ENCODE results near the gene SLC24A3.
"Not testable (repeated sequence)": the region's sequence is repeated elsewhere in the genome, so short reads cannot be mapped to it uniquely, and the experiment has no call there.

SLC24A3 gene

DNA sequence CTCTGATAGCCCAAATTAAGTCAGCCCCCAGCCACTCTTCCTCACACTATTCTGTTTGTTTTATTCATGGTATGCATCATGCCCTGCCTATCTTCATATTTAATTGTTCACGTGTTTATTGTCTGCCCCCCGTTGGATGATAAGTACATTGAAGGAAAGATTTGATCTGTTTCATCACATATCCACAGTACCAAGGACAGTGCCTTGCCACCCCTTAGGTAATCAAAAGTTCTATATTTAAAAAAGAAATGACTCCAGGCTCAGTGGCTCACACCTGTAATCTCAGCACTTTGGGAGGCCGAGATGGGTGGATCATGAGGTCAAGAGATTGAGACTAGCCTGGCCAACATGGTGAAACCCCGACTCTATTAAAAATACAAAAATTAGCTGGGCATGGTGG lies 535.5 kb downstream of the SLC24A3 start:
- no peak for DNase-seq (ENCODE audit: low spot score)

DNA sequence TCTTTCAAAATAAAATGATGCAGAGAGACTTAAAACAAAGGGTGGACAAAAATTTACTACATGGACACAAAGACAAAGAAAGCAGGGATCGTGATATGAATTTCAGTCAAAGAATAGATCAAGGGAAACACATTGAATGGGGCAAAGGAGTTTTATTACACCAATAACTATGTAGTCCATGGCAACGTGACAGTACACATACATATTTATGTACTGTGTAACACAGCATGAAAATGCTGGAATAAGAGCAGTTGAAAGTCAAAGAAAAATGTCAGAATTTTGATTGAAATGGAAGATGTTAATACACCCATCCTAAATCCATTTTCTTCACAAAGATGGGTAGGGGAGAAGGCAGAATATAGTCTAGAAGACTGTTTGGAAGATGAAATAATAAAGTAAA lies 536.2 kb downstream of the SLC24A3 start:
- DNase-seq (ENCODE audit: low spot score), result no peak
- TF ChIP-seq, protein P1, sequence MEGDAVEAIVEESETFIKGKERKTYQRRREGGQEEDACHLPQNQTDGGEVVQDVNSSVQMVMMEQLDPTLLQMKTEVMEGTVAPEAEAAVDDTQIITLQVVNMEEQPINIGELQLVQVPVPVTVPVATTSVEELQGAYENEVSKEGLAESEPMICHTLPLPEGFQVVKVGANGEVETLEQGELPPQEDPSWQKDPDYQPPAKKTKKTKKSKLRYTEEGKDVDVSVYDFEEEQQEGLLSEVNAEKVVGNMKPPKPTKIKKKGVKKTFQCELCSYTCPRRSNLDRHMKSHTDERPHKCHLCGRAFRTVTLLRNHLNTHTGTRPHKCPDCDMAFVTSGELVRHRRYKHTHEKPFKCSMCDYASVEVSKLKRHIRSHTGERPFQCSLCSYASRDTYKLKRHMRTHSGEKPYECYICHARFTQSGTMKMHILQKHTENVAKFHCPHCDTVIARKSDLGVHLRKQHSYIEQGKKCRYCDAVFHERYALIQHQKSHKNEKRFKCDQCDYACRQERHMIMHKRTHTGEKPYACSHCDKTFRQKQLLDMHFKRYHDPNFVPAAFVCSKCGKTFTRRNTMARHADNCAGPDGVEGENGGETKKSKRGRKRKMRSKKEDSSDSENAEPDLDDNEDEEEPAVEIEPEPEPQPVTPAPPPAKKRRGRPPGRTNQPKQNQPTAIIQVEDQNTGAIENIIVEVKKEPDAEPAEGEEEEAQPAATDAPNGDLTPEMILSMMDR (IDR thresholded peaks at IDR 0.05; ENCODE audit: borderline replicate concordance, control extremely low read depth, extremely low read depth, insufficient read depth, missing control alignments), result no peak
- in situ Hi-C loops (cut with MboI; ENCODE audit: low sequenced_read_pairs, unreplicated experiment), result no loop called here

More for the DNA sequence above, 535.5 kb downstream of the SLC24A3 start:
- TF ChIP-seq, protein P1 (IDR thresholded peaks at IDR 0.05; ENCODE audit: borderline replicate concordance, control extremely low read depth, extremely low read depth, insufficient read depth, missing control alignments), result no peak
- in situ Hi-C loops (cut with MboI; ENCODE audit: low sequenced_read_pairs, unreplicated experiment), result no loop called here

DNA sequence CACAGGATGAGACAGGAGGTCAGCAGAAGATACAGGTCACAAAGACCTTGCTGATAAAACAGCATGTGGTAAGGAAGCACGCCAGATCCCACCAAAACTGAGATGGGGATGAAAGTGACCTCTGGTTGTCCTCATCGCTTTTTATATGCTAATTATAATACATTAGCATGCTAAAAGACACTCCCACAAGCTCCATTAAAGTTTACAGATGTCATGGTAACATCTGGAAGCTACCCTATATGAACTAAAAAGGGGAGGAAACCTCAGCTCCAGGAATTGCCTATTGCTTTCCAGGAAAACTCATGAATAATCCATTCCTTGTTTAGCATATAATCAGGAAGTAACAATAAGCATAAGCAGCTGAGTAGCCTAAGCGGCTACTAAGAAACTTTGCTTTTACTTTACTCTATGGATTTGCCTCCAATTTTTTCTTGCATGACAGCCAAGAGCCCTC lies 537.2 kb downstream of the SLC24A3 start:
- TF ChIP-seq, protein P1 (IDR thresholded peaks at IDR 0.05; ENCODE audit: borderline replicate concordance, control extremely low read depth, extremely low read depth, insufficient read depth, missing control alignments), result no peak
- in situ Hi-C loops (cut with MboI; ENCODE audit: low sequenced_read_pairs, unreplicated experiment), result no loop called here
- DNase-seq (ENCODE audit: low spot score), result no peak

DNA sequence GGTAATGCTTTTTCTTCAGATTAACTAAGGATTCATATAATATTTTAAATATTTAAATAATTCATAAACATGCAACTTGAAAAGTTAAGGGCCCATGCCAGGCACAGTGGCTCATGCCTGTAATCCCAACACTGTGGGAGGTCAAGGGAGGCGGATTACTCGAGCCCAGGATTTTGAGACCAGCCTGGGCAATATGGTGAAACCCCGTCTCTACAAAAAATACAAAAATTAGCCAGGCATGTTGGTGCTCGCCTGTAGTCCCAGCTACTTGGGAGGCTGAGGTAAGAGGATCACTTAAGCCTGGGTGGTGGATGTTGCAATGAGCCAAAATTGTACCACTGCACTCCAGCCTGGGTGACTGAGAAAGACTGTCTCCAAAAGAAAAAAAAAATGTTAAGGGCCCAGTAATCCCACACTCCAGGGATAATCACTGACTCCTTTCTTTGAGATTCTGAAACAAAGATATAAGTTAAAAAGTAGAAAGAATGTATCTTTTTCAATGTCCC lies 537.7 kb downstream of the SLC24A3 start:
- no peak for DNase-seq (ENCODE audit: low spot score)
- TF ChIP-seq, protein P1 (IDR thresholded peaks at IDR 0.05; ENCODE audit: borderline replicate concordance, control extremely low read depth, extremely low read depth, insufficient read depth, missing control alignments), result no peak
- in situ Hi-C loops (cut with MboI; ENCODE audit: low sequenced_read_pairs, unreplicated experiment), result no loop called here

DNA sequence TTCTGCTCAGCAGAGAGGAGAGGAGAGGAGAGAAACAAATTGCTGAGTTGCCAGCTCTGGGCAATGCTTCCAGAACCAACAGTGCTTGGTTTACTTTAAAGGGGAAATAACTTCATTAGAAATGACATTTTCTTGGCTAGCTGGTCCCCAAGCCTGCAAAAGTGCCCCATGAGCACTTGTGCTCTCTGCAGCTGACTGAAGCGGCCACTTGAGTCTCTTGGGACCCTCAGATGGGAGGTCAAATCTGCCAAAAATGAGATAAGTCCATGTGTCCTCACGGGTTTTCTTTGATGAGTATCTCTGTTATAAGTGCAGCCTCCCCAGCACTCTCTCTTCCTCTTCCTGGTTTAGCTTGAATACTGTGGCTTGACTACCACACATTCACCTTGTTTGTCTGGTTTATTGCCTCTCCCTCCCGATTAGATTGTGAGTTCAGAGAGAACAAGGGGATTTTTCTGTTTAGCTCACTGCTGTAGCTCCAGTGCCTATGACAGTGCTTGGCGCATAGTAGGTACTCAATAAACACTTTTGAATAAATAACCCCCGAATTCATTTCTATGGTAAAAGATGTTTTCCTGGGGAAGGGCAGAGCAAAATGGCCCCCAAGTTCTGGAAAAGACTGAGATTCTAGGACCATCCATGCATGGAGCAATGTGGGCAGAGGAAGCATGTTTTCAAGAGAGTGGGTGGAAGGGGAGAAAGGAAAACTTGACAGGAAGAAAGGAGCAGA lies 538.6 kb downstream of the SLC24A3 start:
- TF ChIP-seq, protein P1 (IDR thresholded peaks at IDR 0.05; ENCODE audit: borderline replicate concordance, control extremely low read depth, extremely low read depth, insufficient read depth, missing control alignments), result no peak
- in situ Hi-C loops (cut with MboI; ENCODE audit: low sequenced_read_pairs, unreplicated experiment), result no loop called here
- DNase-seq (ENCODE audit: low spot score), result no peak

DNA sequence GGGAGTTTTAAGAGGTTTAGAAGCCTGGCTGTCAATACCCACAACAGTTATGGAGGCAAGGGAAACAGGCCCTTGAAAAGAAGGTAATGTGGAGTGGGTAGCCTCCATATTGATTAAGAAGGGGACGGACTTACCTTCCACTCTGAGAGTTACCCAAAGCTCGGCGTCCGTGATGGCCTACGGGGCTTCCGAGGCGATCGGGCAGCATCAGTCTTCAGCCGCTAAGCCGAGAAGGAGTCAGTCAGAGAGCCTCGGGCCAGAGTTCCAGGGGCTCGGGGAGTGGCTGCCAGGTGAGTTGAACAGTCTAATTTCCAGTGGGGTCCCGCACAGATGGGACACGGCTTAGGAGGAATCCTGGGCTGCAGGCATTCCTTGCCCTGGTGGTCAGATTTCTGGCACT lies 541.8 kb downstream of the SLC24A3 start:
- in situ Hi-C loops (cut with MboI; ENCODE audit: low sequenced_read_pairs, unreplicated experiment); DNase-seq (ENCODE audit: low spot score): not testable (repeated sequence)

DNA sequence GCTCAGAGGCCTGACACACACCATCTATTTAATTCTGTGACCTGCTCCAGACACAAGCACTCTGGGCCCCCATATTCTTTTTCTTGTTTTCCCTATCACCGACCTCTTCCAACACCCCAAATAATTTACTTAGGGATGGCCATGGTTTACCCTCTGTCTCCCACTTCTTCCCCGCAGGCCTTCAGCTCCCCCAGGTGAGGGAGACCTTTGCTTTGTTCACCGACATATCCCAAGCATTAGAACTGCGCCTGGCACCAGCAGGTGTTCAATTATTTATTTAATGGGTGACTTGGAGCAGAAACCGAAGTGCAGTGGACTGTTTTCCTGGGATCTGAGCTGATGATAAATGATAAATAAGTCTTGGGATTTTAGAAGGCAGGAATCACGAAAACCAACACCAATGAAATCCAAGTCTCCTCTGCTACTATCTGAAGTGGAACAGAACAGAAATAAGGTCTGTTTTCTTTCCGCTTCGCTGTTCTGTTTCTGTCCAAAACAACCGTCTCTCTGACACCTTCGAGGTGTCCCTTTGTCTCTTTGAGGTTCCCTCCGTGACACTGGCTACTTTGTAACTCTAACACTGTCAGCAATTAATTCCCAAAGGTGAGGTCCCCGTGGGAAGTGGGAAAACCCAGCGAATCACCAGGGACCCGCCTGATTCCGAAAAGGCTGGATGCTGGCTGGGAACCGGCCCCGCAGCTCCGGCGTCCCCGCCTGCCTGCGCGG lies 544.5 kb downstream of the SLC24A3 start:
- no peak for DNase-seq (ENCODE audit: low spot score)
- TF ChIP-seq, protein P1 (IDR thresholded peaks at IDR 0.05; ENCODE audit: borderline replicate concordance, control extremely low read depth, extremely low read depth, insufficient read depth, missing control alignments), result no peak
- in situ Hi-C loops (cut with MboI; ENCODE audit: low sequenced_read_pairs, unreplicated experiment), result no loop called here
